K562 (cell line): ENCODE data around the gene TRIM14. TPM values are rescaled to one million over a fixed set of nuclear protein-coding genes. Genes with fewer than 3 reads are reported as not detected.
A peak's percentile ranks its signal among the peaks of the same experiment; 100 is the strongest.

ENCODE experiments used
- ATF7 ChIP-seq: fragments of 450-650 bp; IDR thresholded peaks from 2 replicates; pipeline ENCODE4 v1.7.1; 2014; ENCODE audit warnings: mild to moderate bottlenecking, moderate library complexity
- CAMTA2 ChIP-seq: fragments of 250-450 bp; sonication (Bioruptor Pico); conservative IDR thresholded peaks from 2 replicates; pipeline ENCODE4 v1.5.1; 2022
- FOS ChIP-seq: IDR thresholded peaks from 3 replicates; pipeline ENCODE4 v1.6.1; 2011; ENCODE audit not compliant: insufficient read length; ENCODE audit errors: extremely low read depth
- GABPB1 ChIP-seq: sonication (generic); formaldehyde crosslinking; IDR thresholded peaks from 2 replicates; pipeline ENCODE4 v1.8.0; 2022; ENCODE audit warnings: mild to moderate bottlenecking, missing genetic modification reagents
- HDAC1 ChIP-seq, 2 experiments: fragments of 450-650 bp; IDR thresholded peaks; 2 replicates each; pipeline ENCODE4 v1.6.1; 2016 to 2017; ENCODE audit warnings: inconsistent platforms in 1 of 2, mild to moderate bottlenecking in 1 of 2, moderate library complexity in 1 of 2
- JUN ChIP-seq, 2 experiments: sonication (generic) in 1 of 2; formaldehyde crosslinking in 1 of 2; IDR thresholded peaks; 2 replicates each; pipeline versions ENCODE4 v1.6.1 to v1.8.0; 2012 to 2022; ENCODE audit warnings: borderline replicate concordance in 2 of 2, mild to moderate bottlenecking in 2 of 2, improper control_type of control experiment in 1 of 2, low read depth in 1 of 2, low read length in 1 of 2, missing genetic modification reagents in 1 of 2
- JUND ChIP-seq, 2 experiments: IDR thresholded peaks; 2 replicates in 1 of 2; 3 replicates in 1 of 2; pipeline ENCODE4 v1.6.1; 2011; ENCODE audit warnings: borderline replicate concordance in 2 of 2, low read depth in 2 of 2, low read length in 2 of 2, improper control_type of control experiment in 1 of 2, missing biosample characterization in 1 of 2, missing genetic modification characterization in 1 of 2, missing genetic modification reagents in 1 of 2
- KLF13 ChIP-seq: fragments of 450-650 bp; IDR thresholded peaks from 2 replicates; pipeline ENCODE4 v1.6.1; 2016; ENCODE audit warnings: missing genetic modification characterization, low read depth, mild to moderate bottlenecking, missing compliant biosample characterization, moderate library complexity, borderline replicate concordance
- MBD2 ChIP-seq: sonication (generic); IDR thresholded peaks from 2 replicates; pipeline ENCODE4 v1.6.1; 2016; ENCODE audit warnings: low read depth, borderline replicate concordance
- MTA3 ChIP-seq: fragments of 450-650 bp; formaldehyde crosslinking; IDR thresholded peaks from 2 replicates; pipeline ENCODE4 v1.6.1; 2017; ENCODE audit warnings: mild to moderate bottlenecking, borderline replicate concordance
- NEUROD1 ChIP-seq: fragments of 150-350 bp; IDR thresholded peaks from 2 replicates; pipeline ENCODE4 v1.6.1; 2014; ENCODE audit warnings: borderline replicate concordance, low read length, low read depth; ENCODE audit not compliant: partially characterized antibody
- SIN3A ChIP-seq, 2 experiments: fragments of 150-350 bp in 1 of 2; IDR thresholded peaks; 2 replicates each; pipeline ENCODE4 v1.6.1; 2011 to 2016; ENCODE audit warnings: borderline replicate concordance in 2 of 2, low read depth in 2 of 2, low read length in 2 of 2, mild to moderate bottlenecking in 2 of 2, moderate library complexity in 2 of 2; ENCODE audit not compliant: control insufficient read depth in 1 of 2
- TAF1 ChIP-seq: IDR thresholded peaks from 2 replicates; pipeline ENCODE4 v1.6.1; 2011; ENCODE audit warnings: mild to moderate bottlenecking, low read length, moderate library complexity; ENCODE audit not compliant: insufficient read depth, control insufficient read depth, severe bottlenecking; ENCODE audit errors: extremely low read depth
- TCF3 ChIP-seq: sonication (generic); formaldehyde crosslinking; IDR thresholded peaks from 2 replicates; pipeline ENCODE4 v1.4.0; 2020; ENCODE audit warnings: mild to moderate bottlenecking, missing genetic modification reagents
- TRIM28 ChIP-seq: fragments of 450-650 bp; IDR thresholded peaks from 2 replicates; pipeline ENCODE4 v1.6.1; 2017
- XRCC3 ChIP-seq: fragments of 450-650 bp; IDR thresholded peaks from 2 replicates; pipeline ENCODE4 v1.6.1; 2017; ENCODE audit warnings: mild to moderate bottlenecking, moderate library complexity
- ZNF311 ChIP-seq: fragments of 250-450 bp; sonication (Bioruptor Pico); IDR thresholded peaks from 2 replicates; pipeline ENCODE4 v1.4.0; 2020; ENCODE audit warnings: mild to moderate bottlenecking, moderate library complexity
- ZNF644 ChIP-seq: fragments of 200-800 bp; sonication (Bioruptor generic); IDR thresholded peaks from 2 replicates; pipeline ENCODE4 v1.6.1; 2016; ENCODE audit warnings: low read depth, missing genetic modification characterization, missing compliant biosample characterization
- polyA plus RNA-seq, 8 experiments: library from polyadenylated mRNA; depleted of rRNA in 4 of 8; stranded (reverse) in 5 of 8; unstranded in 3 of 8; fragments of >200 nt; fragmentation: Nextera tagmentation in 2 of 8; fragmentation: Illumina TruSeq in 1 of 8; extraction: Ambion mirVana in 2 of 8; extraction: Trizol in 1 of 8; gene quantifications; 2 replicates each; pipeline versions ENCODE4 v1.2.1 to v1.2.3, GENCODE V29; 2011 to 2014; ENCODE audit warnings: inconsistent platforms in 1 of 8, missing spikeins in 1 of 8
- total RNA-seq, 7 experiments: library from RNA; depleted of rRNA in 6 of 7; stranded (reverse); fragments of >200 nt in 6 of 7; fragmentation: Illumina TruSeq in 2 of 7; extraction: Trizol in 2 of 7; gene quantifications; 2 replicates each; pipeline versions ENCODE4 v1.2.1 to v1.2.3, GENCODE V29; 2011 to 2021; ENCODE audit warnings: low replicate concordance in 1 of 7
- TF ChIP-seq, protein P1 (sequence below): fragments of 450-650 bp; IDR thresholded peaks from 2 replicates; pipeline ENCODE4 v1.6.1; 2016; ENCODE audit warnings: borderline replicate concordance
- TF ChIP-seq, protein P2 (sequence below): sonication (generic); formaldehyde crosslinking; IDR thresholded peaks from 2 replicates; pipeline ENCODE4 v1.8.1; 2022; ENCODE audit warnings: missing genetic modification reagents
- TF ChIP-seq, protein P3 (sequence below): IDR thresholded peaks from 2 replicates; pipeline ENCODE4 v1.6.1; 2014; ENCODE audit warnings: antibody characterized with exemption

Gene TRIM14
- total and polyA plus RNA-seq, 9 of the 15 experiments (the other 6 are each of a cell fraction or from before 2014, with no cell fraction given): 7.6 to 41.0 (median 17.9) TPM

DNA sequence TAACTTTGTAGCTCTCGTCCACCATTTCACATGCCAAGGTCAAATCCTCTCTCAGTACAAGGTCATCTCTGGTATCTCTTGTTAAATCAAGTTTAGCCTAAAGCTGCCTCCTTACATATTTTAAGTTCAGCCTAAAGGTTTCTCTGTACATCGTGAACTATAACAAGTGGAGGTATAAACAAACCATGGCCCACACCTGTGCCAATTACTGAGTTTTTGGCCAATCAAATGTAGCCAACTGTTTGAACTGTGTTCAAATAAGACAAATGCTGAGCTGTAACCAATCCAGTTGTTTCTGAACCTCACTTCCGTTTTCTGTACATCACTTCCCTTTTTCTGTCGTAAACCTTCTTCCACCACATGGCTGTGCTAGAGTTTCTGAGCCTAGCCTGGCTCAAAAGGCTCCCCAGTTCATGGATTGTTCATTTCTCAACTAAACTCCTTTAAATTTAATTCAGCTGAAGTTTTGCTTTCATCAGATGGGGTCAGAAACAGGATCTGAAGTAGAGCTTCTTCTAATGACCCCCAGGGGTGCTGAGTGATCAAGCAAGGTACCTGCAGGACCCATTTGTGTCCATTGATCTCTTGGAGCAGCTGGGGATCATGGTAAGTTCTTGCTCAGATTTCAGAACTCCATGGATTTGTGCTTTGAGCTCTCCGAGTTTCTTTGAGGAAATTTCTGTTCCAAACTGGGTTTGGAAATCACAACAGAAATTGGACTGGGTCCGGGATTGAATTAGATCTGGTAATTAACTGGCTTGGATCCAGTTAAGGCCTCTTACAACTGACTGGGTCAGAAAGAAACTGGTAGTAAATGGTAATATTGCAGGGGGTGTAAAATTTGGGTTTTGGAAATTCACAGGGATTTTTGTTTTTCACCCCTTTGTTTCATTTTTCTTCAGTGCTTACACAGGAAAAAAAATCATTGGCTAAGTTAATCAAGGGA is 73.5 kb downstream of the TRIM14 start (continued):
- peak; percentile 76 for TF ChIP-seq MTA3
- peak; percentile 4 for TF ChIP-seq FOS
- TF ChIP-seq TRIM28: no peak
- peak; percentile 59 for TF ChIP-seq ATF7
- TF ChIP-seq, protein P1, sequence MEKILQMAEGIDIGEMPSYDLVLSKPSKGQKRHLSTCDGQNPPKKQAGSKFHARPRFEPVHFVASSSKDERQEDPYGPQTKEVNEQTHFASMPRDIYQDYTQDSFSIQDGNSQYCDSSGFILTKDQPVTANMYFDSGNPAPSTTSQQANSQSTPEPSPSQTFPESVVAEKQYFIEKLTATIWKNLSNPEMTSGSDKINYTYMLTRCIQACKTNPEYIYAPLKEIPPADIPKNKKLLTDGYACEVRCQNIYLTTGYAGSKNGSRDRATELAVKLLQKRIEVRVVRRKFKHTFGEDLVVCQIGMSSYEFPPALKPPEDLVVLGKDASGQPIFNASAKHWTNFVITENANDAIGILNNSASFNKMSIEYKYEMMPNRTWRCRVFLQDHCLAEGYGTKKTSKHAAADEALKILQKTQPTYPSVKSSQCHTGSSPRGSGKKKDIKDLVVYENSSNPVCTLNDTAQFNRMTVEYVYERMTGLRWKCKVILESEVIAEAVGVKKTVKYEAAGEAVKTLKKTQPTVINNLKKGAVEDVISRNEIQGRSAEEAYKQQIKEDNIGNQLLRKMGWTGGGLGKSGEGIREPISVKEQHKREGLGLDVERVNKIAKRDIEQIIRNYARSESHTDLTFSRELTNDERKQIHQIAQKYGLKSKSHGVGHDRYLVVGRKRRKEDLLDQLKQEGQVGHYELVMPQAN: peak; percentile 73; the same call in 1 of the 2 replicates
- TF ChIP-seq ZNF311 (CRISPR knock-in tag): peak; percentile 74; the same call in 1 of the 2 replicates
- TF ChIP-seq, protein P2, sequence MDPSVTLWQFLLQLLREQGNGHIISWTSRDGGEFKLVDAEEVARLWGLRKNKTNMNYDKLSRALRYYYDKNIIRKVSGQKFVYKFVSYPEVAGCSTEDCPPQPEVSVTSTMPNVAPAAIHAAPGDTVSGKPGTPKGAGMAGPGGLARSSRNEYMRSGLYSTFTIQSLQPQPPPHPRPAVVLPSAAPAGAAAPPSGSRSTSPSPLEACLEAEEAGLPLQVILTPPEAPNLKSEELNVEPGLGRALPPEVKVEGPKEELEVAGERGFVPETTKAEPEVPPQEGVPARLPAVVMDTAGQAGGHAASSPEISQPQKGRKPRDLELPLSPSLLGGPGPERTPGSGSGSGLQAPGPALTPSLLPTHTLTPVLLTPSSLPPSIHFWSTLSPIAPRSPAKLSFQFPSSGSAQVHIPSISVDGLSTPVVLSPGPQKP (CRISPR knock-in tag): no peak
- TF ChIP-seq XRCC3: no peak
- peak; percentile 79; the same call in 1 of the 2 replicates for TF ChIP-seq GABPB1 (CRISPR knock-in tag)
- TF ChIP-seq MBD2: peak; percentile 23; the same call in 1 of the 2 replicates
- peak in 1 of 2 experiments; percentile 35; a peak in 1 of 4 replicates for TF ChIP-seq SIN3A (IDR thresholded peaks at IDR 0.05; ENCODE audit: borderline replicate concordance in 2 of 2, control insufficient read depth in 1 of 2, low read depth in 2 of 2, low read length in 2 of 2)
- TF ChIP-seq TAF1: peak; percentile 90
- TF ChIP-seq TCF3 (CRISPR knock-in tag): no peak
- TF ChIP-seq, protein P3, sequence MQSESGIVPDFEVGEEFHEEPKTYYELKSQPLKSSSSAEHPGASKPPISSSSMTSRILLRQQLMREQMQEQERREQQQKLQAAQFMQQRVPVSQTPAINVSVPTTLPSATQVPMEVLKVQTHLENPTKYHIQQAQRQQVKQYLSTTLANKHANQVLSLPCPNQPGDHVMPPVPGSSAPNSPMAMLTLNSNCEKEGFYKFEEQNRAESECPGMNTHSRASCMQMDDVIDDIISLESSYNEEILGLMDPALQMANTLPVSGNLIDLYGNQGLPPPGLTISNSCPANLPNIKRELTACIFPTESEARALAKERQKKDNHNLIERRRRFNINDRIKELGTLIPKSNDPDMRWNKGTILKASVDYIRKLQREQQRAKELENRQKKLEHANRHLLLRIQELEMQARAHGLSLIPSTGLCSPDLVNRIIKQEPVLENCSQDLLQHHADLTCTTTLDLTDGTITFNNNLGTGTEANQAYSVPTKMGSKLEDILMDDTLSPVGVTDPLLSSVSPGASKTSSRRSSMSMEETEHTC: no peak
- peak in 1 of 2 experiments; percentile 77; a peak in 2 of 4 replicates for TF ChIP-seq HDAC1 (IDR thresholded peaks at IDR 0.05)
- TF ChIP-seq KLF13: no peak
- peak; percentile 85 for TF ChIP-seq ZNF644 (tag)
- TF ChIP-seq JUN (IDR thresholded peaks at IDR 0.05; ENCODE audit: borderline replicate concordance, low read depth, low read length): peak; percentile 8; the same call in 1 of the 2 replicates
- no peak for TF ChIP-seq JUN (CRISPR knock-in tag; IDR thresholded peaks at IDR 0.05; ENCODE audit: borderline replicate concordance)
- TF ChIP-seq NEUROD1: no peak
- TF ChIP-seq JUND (IDR thresholded peaks at IDR 0.05; ENCODE audit: borderline replicate concordance, low read depth, low read length): peak; percentile 53; the same call in 1 of the 2 replicates
- peak; percentile 54; the same call in 2 of the 3 replicates for TF ChIP-seq JUND (tag; IDR thresholded peaks at IDR 0.05; ENCODE audit: borderline replicate concordance, low read depth, low read length)
- TF ChIP-seq CAMTA2: no peak
